Breast epithelium (tissue), 4 donors: ENCODE data around the gene PSMB2. TPM values are rescaled to one million over a fixed set of nuclear protein-coding genes. Genes with fewer than 3 reads are reported as not detected.

Source experiments
- DNase-seq, 2 donors: peaks; one replicate each; pipeline ENCODE4 v3.0.0-alpha.2; 2019; ENCODE audit warnings: low spot score in 2 of 2
- H3K27ac ChIP-seq, 2 donors: fragments of 200-600 bp; sonication (generic) in 1 of 2; one replicate each; pipeline ENCODE4 v1.5.1; 2016 to 2019; ENCODE audit warnings: mild to moderate bottlenecking in 1 of 2
- H3K27me3 ChIP-seq, 2 donors: fragments of 200-600 bp; sonication (generic) in 1 of 2; one replicate each; pipeline versions ENCODE4 v1.5.1 to v1.6.0; 2017 to 2019; ENCODE audit warnings: control low read depth in 1 of 2, mild to moderate bottlenecking in 1 of 2
- H3K36me3 ChIP-seq: fragments of 200-600 bp; one replicate; pipeline ENCODE4 v1.5.1; 2019
- H3K4me1 ChIP-seq, 2 donors: fragments of 200-600 bp; sonication (generic); one replicate each; pipeline ENCODE4 v1.5.1; 2016 to 2019; ENCODE audit warnings: control low read depth in 1 of 2
- H3K4me3 ChIP-seq, 3 donors: fragments of 200-600 bp; sonication (generic); 1 replicate in 2 of 3; 2 replicates in 1 of 3; pipeline ENCODE4 v1.5.1; 2016 to 2019; ENCODE audit warnings: mild to moderate bottlenecking in 3 of 3, moderate library complexity in 2 of 3
- H3K9me3 ChIP-seq, 2 donors: fragments of 200-600 bp; sonication (generic) in 1 of 2; one replicate each; pipeline ENCODE4 v1.5.1; 2016 to 2019; ENCODE audit warnings: control low read depth in 1 of 2
- CTCF ChIP-seq, 3 donors: fragments of 450-650 bp; IDR thresholded peaks; one replicate each; pipeline ENCODE4 v1.5.1; 2016 to 2017; ENCODE audit warnings: antibody characterized with exemption in 3 of 3, mild to moderate bottlenecking in 3 of 3, moderate library complexity in 3 of 3
- POLR2A ChIP-seq: fragments of 450-650 bp; IDR thresholded peaks from one replicate; pipeline ENCODE4 v1.6.1; 2016; ENCODE audit warnings: antibody characterized with exemption, mild to moderate bottlenecking, moderate library complexity
- POLR2AphosphoS5 ChIP-seq, 3 donors: sonication (generic); formaldehyde crosslinking; IDR thresholded peaks; one replicate each; pipeline ENCODE4 v1.6.1; 2017; ENCODE audit warnings: antibody characterized with exemption in 3 of 3
- intact Hi-C: fragments of 100-400 bp; cut with DNase I; formaldehyde crosslinking; loops from one replicate; pipeline ENCODE4 v1.15.1; 2023; ENCODE audit warnings: low total_unique reads
- total RNA-seq, 3 donors: library from RNA; depleted of rRNA; stranded (reverse); fragments of >200 nt; gene quantifications; one replicate each; pipeline ENCODE4 v1.1.0, GENCODE V29; 2016

Gene PSMB2
- total RNA-seq, 3 donors from 2014 or later = 26.7 to 31.8 (median 31.5) TPM

GRCh38 chr1:35590476-35591040, 50.8 kb downstream of the PSMB2 start:
- no peak overlapping the region for H3K4me3 ChIP-seq

GRCh38 chr1:35589516-35590427, 51.6 kb downstream of the PSMB2 start:
- DNase-seq = no peak
- no peaks in the 10 kb centered on the region for H3K4me1 ChIP-seq
- TF ChIP-seq POLR2AphosphoS5 (IDR thresholded peaks at IDR 0.05) = no peak
- TF ChIP-seq POLR2A = no peak
- no peak for TF ChIP-seq CTCF (IDR thresholded peaks at IDR 0.05)
- no peaks in the 10 kb centered on the region for H3K27me3 ChIP-seq
- H3K36me3 ChIP-seq = no peaks in the 10 kb centered on the region
- intact Hi-C loops = no loop called here
- H3K27ac ChIP-seq = no peak overlapping the region
- no peak overlapping the region for H3K4me3 ChIP-seq
- H3K9me3 ChIP-seq = no peaks in the 10 kb centered on the region

More at GRCh38 chr1:35590476-35591040, 50.8 kb downstream of the PSMB2 start:
- Histone ChIP-seq H3K9me3 (no peaks in the 10 kb centered on the region), H3K36me3 (no peaks in the 10 kb centered on the region), H3K27me3 (no peaks in the 10 kb centered on the region), H3K27ac (no peak overlapping the region), H3K4me1 (no peaks in the 10 kb centered on the region)
- intact Hi-C loops = no loop called here
- DNase-seq = no peak
- no peak for TF ChIP-seq POLR2A
- no peak for TF ChIP-seq POLR2AphosphoS5 (IDR thresholded peaks at IDR 0.05)
- no peak for TF ChIP-seq CTCF (IDR thresholded peaks at IDR 0.05)

- DNase-seq = no peak
- no peaks in the 10 kb centered on the region for H3K4me1 ChIP-seq
- H3K36me3 ChIP-seq = no peaks in the 10 kb centered on the region
- H3K4me3 ChIP-seq = no peak overlapping the region
- TF ChIP-seq CTCF (IDR thresholded peaks at IDR 0.05) (no peak), POLR2A (no peak), POLR2AphosphoS5 (IDR thresholded peaks at IDR 0.05) (no peak)
- H3K27ac ChIP-seq = no peak overlapping the region
- H3K27me3 ChIP-seq = no peaks in the 10 kb centered on the region
- intact Hi-C loops = no loop called here
- H3K9me3 ChIP-seq = no peaks in the 10 kb centered on the region
Measured at GRCh38 chr1:35588197-35588910, 53.0 kb downstream of the PSMB2 start.

- no peak overlapping the region for H3K27ac ChIP-seq
- no peaks in the 10 kb centered on the region for H3K4me1 ChIP-seq
- no peak for TF ChIP-seq POLR2AphosphoS5 (IDR thresholded peaks at IDR 0.05)
- TF ChIP-seq CTCF (IDR thresholded peaks at IDR 0.05) = no peak
- TF ChIP-seq POLR2A = no peak
- H3K27me3 ChIP-seq = no peaks in the 10 kb centered on the region
- intact Hi-C loops = no loop called here
- no peak overlapping the region for H3K4me3 ChIP-seq
- no peaks in the 10 kb centered on the region for H3K9me3 ChIP-seq
- no peak for DNase-seq
- no peaks in the 10 kb centered on the region for H3K36me3 ChIP-seq
Measured at GRCh38 chr1:35587736-35588135, 53.6 kb downstream of the PSMB2 start.
